OCI-LY1 (cell line): ENCODE results near the gene LGR4.

ENCODE experiments used
- H2AFZ ChIP-seq: fragments of 200-600 bp; sonication (generic), shearing (Covaris generic); 2 replicates; pipeline ENCODE4 v1.6.0; 2014; ENCODE audit warnings: antibody characterized with exemption, mild to moderate bottlenecking, low read length
- H3F3A ChIP-seq: fragments of 200-600 bp; sonication (generic), shearing (Covaris generic); 2 replicates; pipeline ENCODE4 v1.6.0; 2014; ENCODE audit warnings: mild to moderate bottlenecking, antibody characterized with exemption, low read length, moderate library complexity; ENCODE audit not compliant: insufficient read depth
- H3K27ac ChIP-seq: fragments of 200-600 bp; sonication (generic); 2 replicates; pipeline ENCODE4 v1.5.1; 2014; ENCODE audit warnings: low read length, mixed run types, mild to moderate bottlenecking, low read depth; ENCODE audit not compliant: poor library complexity, severe bottlenecking
- H3K27me3 ChIP-seq: fragments of 200-600 bp; sonication (generic); 2 replicates; pipeline ENCODE4 v1.6.0; 2014; ENCODE audit warnings: antibody characterized with exemption, mild to moderate bottlenecking, low read length, moderate library complexity; ENCODE audit not compliant: insufficient read depth
- H3K36me3 ChIP-seq: fragments of 200-600 bp; sonication (generic); 2 replicates; pipeline ENCODE4 v1.6.1; 2014; ENCODE audit warnings: mild to moderate bottlenecking, antibody characterized with exemption, low read length, moderate library complexity, mixed read lengths; ENCODE audit not compliant: insufficient read depth
- H3K4me1 ChIP-seq: fragments of 200-600 bp; sonication (generic); 2 replicates; pipeline ENCODE4 v1.5.1; 2014; ENCODE audit warnings: mild to moderate bottlenecking, low read length, moderate library complexity; ENCODE audit not compliant: insufficient read depth, severe bottlenecking
- H3K4me2 ChIP-seq: fragments of 200-600 bp; sonication (generic), shearing (Covaris generic); 2 replicates; pipeline ENCODE4 v1.6.1; 2014; ENCODE audit warnings: low read length
- H3K4me3 ChIP-seq: fragments of 200-600 bp; sonication (generic); 2 replicates; pipeline ENCODE4 v1.5.1; 2014; ENCODE audit warnings: low read length, low read depth, mild to moderate bottlenecking, mixed read lengths; ENCODE audit not compliant: poor library complexity, severe bottlenecking
- H3K79me2 ChIP-seq: fragments of 200-600 bp; shearing (Covaris generic); 2 replicates; pipeline ENCODE4 v1.6.1; 2016; ENCODE audit warnings: mixed run types, low read length, mixed read lengths; ENCODE audit not compliant: insufficient read depth
- H3K9ac ChIP-seq: fragments of 200-600 bp; sonication (generic), shearing (Covaris generic); 2 replicates; pipeline ENCODE4 v1.6.1; 2014; ENCODE audit warnings: mild to moderate bottlenecking, low read length, mixed read lengths
- H3K9me2 ChIP-seq: fragments of 200-600 bp; sonication (generic), shearing (Covaris generic); 2 replicates; pipeline ENCODE4 v1.6.1; 2014; ENCODE audit warnings: low read depth, mild to moderate bottlenecking, low read length, mixed read lengths
- H3K9me3 ChIP-seq: fragments of 200-600 bp; shearing (Covaris generic); 2 replicates; pipeline ENCODE4 v1.6.1; 2014; ENCODE audit warnings: low read length, mixed read lengths
- H4K20me1 ChIP-seq: fragments of 200-600 bp; sonication (generic), shearing (Covaris generic); 2 replicates; pipeline ENCODE4 v1.6.0; 2016; ENCODE audit warnings: mild to moderate bottlenecking, low read length; ENCODE audit not compliant: insufficient read depth
- EZH2 ChIP-seq: fragments of 200-600 bp; sonication (generic), shearing (Covaris generic); IDR thresholded peaks from 2 replicates; pipeline ENCODE4 v1.8.0; 2017; ENCODE audit warnings: borderline replicate concordance, mixed run types, mild to moderate bottlenecking, antibody characterized with exemption, low read length, moderate library complexity, mixed read lengths
- TF ChIP-seq, protein P1 (sequence below): fragments of 200-600 bp; sonication (generic), shearing (Covaris generic); IDR thresholded peaks from 2 replicates; pipeline ENCODE4 v1.5.1; 2017; ENCODE audit warnings: mild to moderate bottlenecking, antibody characterized with exemption, low read length, moderate library complexity, mixed read lengths

The LGR4 gene

GRCh38 chr11:27512238-27512637, 39.6 kb upstream of the LGR4 start:
- no peaks in the 10 kb centered on the region for H3K27me3 ChIP-seq
- 0 out of 2 replicates have a peak, but pooled peaks cover under 1% of the 10 kb centered on the region for H3K79me2 ChIP-seq
- TF ChIP-seq, protein P1, sequence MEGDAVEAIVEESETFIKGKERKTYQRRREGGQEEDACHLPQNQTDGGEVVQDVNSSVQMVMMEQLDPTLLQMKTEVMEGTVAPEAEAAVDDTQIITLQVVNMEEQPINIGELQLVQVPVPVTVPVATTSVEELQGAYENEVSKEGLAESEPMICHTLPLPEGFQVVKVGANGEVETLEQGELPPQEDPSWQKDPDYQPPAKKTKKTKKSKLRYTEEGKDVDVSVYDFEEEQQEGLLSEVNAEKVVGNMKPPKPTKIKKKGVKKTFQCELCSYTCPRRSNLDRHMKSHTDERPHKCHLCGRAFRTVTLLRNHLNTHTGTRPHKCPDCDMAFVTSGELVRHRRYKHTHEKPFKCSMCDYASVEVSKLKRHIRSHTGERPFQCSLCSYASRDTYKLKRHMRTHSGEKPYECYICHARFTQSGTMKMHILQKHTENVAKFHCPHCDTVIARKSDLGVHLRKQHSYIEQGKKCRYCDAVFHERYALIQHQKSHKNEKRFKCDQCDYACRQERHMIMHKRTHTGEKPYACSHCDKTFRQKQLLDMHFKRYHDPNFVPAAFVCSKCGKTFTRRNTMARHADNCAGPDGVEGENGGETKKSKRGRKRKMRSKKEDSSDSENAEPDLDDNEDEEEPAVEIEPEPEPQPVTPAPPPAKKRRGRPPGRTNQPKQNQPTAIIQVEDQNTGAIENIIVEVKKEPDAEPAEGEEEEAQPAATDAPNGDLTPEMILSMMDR = no peak
- TF ChIP-seq EZH2 = no peak
- H2AFZ ChIP-seq = no peak overlapping the region
- no peak overlapping the region for H3K9ac ChIP-seq
- no peak overlapping the region for H3K27ac ChIP-seq
- no peak overlapping the region for H3K4me3 ChIP-seq
- H3F3A ChIP-seq = no peaks in the 10 kb centered on the region
- H3K9me2 ChIP-seq = no peaks in the 10 kb centered on the region
- H3K36me3 ChIP-seq = no peaks in the 10 kb centered on the region
- 0 out of 2 replicates have a peak, but pooled peaks cover 3% of the 10 kb centered on the region for H3K9me3 ChIP-seq
- H3K4me1 ChIP-seq = peaks cover 7% of the 10 kb centered on the region
- H3K4me2 ChIP-seq = no peak overlapping the region
- no peaks in the 10 kb centered on the region for H4K20me1 ChIP-seq

GRCh38 chr11:27509908-27510307, 37.3 kb upstream of the LGR4 start:
- Histone ChIP-seq H3F3A (no peaks in the 10 kb centered on the region), H3K79me2 (peaks cover 16% of the 10 kb centered on the region), H4K20me1 (no peaks in the 10 kb centered on the region), H3K4me1 (peaks cover 20% of the 10 kb centered on the region), H3K9me3 (no peaks in the 10 kb centered on the region), H2AFZ (no peak overlapping the region), H3K27ac (no peak overlapping the region), H3K27me3 (no peaks in the 10 kb centered on the region), H3K9me2 (no peaks in the 10 kb centered on the region), H3K4me2 (no peak overlapping the region), H3K9ac (no peak overlapping the region), H3K36me3 (no peaks in the 10 kb centered on the region), H3K4me3 (no peak overlapping the region)
- TF ChIP-seq, protein P1 = no peak
- TF ChIP-seq EZH2 = no peak

- Histone ChIP-seq H3K27me3 (no peaks in the 10 kb centered on the region), H3K4me3 (peak overlapping the region; percentile 92), H3K9me3 (no peaks in the 10 kb centered on the region), H3K9me2 (no peaks in the 10 kb centered on the region), H3F3A (no peaks in the 10 kb centered on the region), H3K4me1 (peaks cover 27% of the 10 kb centered on the region), H3K27ac (no peak overlapping the region), H4K20me1 (no peaks in the 10 kb centered on the region), H2AFZ (no peak overlapping the region), H3K9ac (peak overlapping the region; percentile 98), H3K4me2 (peak overlapping the region; percentile 77), H3K79me2 (peaks cover 32% of the 10 kb centered on the region), H3K36me3 (peaks cover 7% of the 10 kb centered on the region; the same call in 1 of the 2 replicates)
- TF ChIP-seq EZH2 = no peak
- TF ChIP-seq, protein P1 = no peak
Observed at GRCh38 chr11:27507557-27508322, 35.1 kb upstream of the LGR4 start.
